Thyroid gland (tissue), 4 donors: ENCODE results near the gene IL17RC.

Experiments
- CTCF ChIP-seq, 6 experiments: fragments of 200-600 bp in 3 of 6; fragments of 450-650 bp in 3 of 6; sonication (generic) in 3 of 6; IDR thresholded peaks; one replicate each; pipeline ENCODE4 v1.5.1; 2016 to 2019; ENCODE audit warnings: antibody characterized with exemption in 6 of 6, mild to moderate bottlenecking in 2 of 6, inconsistent platforms in 1 of 6, moderate library complexity in 1 of 6
- POLR2A ChIP-seq, 2 donors: fragments of 450-650 bp; IDR thresholded peaks; one replicate each; pipeline ENCODE4 v1.6.1; 2017; ENCODE audit warnings: antibody characterized with exemption in 2 of 2, mild to moderate bottlenecking in 2 of 2, moderate library complexity in 1 of 2

DNA sequence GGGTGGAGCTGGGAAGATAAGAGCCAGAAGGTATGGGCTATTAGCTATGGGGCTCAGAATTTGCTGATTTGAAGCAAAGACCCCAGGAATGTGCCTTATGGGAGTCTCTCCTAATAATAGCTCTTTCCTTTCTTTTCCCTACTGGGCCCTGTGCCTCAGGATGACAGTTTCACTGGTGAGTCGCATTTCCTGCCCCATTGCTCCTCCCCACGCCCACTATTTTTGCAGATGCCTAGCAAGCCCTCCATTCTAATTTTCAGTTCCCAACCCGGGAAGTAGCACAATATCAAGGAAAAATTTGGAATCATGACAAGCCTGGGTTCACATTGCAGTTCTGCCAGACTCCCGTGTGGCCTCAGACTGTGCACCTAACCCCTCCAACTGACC lies 13.7 kb upstream of the IL17RC start:
- TF ChIP-seq POLR2A (IDR thresholded peaks at IDR 0.05) (no peak), CTCF (IDR thresholded peaks at IDR 0.05) (no peak)
